ENCODE results near the gene ATP1A2. TPM values are rescaled to one million over a fixed set of nuclear protein-coding genes. Genes with fewer than 3 reads are reported as not detected.
"Not testable (repeated sequence)": the region's sequence is repeated elsewhere in the genome, so short reads cannot be mapped to it uniquely, and the experiment has no call there.

The ATP1A2 gene
- total RNA-seq, 1 donor from 2014 or later: 4.5 TPM

DNA sequence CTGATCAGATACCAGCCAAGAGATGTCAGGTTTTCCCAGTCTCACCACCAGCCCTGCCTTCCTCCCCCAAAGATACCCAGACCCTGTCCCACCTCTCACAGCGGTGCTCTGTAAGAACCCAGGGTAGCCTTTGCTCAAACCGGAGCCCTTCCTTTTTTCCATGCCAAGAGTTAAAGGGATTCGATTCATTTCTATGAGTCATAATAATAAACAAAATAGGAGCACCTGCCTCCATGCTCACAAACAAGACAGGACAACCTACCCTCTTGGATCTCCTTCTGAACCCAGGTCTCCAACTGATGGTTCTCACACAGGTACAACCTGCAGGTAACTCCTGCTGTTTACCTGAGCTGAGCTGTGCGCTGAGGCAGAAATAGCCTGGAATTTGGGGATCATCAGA is 5.9 kb upstream of the ATP1A2 start:
- intact Hi-C loops (cut with DNase I): no loop called here

DNA sequence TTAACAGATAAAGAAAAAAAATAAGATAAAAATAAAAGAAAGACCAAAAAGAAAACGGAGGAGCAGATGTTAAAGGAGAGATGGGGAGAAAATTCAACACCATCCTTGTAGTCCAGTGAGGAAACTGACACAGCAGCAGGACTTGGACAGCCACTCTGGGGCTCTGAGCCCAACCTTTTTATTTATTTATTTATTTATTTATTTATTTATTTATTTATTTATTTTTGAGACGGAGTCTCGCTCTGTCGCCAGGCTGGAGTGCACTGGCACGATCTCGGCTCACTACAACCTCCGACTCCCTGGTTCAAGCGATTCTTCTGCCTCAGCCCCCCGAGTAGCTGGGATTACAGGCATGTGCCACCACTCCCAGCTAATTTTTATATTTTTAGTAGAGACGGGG is 4.1 kb upstream of the ATP1A2 start:
- H3K4me3 ChIP-seq: not testable (repeated sequence)

More for the DNA sequence above, 5.9 kb upstream of the ATP1A2 start:
- H3K9me3 ChIP-seq: no peaks in the 10 kb centered on the region
- TF ChIP-seq, protein P1, sequence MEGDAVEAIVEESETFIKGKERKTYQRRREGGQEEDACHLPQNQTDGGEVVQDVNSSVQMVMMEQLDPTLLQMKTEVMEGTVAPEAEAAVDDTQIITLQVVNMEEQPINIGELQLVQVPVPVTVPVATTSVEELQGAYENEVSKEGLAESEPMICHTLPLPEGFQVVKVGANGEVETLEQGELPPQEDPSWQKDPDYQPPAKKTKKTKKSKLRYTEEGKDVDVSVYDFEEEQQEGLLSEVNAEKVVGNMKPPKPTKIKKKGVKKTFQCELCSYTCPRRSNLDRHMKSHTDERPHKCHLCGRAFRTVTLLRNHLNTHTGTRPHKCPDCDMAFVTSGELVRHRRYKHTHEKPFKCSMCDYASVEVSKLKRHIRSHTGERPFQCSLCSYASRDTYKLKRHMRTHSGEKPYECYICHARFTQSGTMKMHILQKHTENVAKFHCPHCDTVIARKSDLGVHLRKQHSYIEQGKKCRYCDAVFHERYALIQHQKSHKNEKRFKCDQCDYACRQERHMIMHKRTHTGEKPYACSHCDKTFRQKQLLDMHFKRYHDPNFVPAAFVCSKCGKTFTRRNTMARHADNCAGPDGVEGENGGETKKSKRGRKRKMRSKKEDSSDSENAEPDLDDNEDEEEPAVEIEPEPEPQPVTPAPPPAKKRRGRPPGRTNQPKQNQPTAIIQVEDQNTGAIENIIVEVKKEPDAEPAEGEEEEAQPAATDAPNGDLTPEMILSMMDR (IDR thresholded peaks at IDR 0.05): no peak
- H3K27me3 ChIP-seq (ENCODE audit: low read depth): peaks cover 4% of the 10 kb centered on the region
- H3K27ac ChIP-seq: no peak overlapping the region
- no peaks in the 10 kb centered on the region for H3K4me1 ChIP-seq
- H3K36me3 ChIP-seq: no peaks in the 10 kb centered on the region
- H3K4me3 ChIP-seq: no peak overlapping the region
- ATAC-seq (no peak), DNase-seq (no peak)

DNA sequence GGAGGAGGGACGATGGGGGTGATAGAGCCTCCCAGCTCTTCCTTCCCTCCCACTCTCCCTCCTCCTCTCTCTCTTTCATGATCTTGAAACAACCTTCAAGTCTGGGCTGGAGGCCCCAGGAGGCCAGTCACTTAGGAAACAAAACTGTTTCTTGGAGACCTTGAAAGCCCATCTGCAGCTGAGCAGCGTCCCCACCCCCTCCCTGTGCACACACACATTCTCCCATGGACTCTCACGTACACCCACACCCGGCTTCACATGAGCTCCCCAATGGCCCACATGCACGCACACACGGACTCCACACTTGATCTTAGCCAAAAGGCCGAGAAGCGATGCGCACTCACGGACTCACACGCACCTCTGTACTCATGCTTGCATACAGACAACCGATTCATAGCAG is 3.2 kb upstream of the ATP1A2 start:
- Histone ChIP-seq H3K27ac (no peak overlapping the region), H3K27me3 (ENCODE audit: low read depth) (peaks cover 6% of the 10 kb centered on the region), H3K9me3 (no peaks in the 10 kb centered on the region), H3K4me1 (no peaks in the 10 kb centered on the region), H3K36me3 (no peaks in the 10 kb centered on the region), H3K4me3 (no peak overlapping the region)
- ATAC-seq (no peak), DNase-seq (no peak)
- intact Hi-C loops (cut with DNase I): no loop called here
- TF ChIP-seq, protein P1 (IDR thresholded peaks at IDR 0.05): no peak

More for the DNA sequence above, 4.1 kb upstream of the ATP1A2 start:
- intact Hi-C loops (cut with DNase I); DNase-seq; H3K36me3 ChIP-seq; H3K9me3 ChIP-seq; ATAC-seq; H3K27ac ChIP-seq; H3K27me3 ChIP-seq (ENCODE audit: low read depth); H3K4me1 ChIP-seq: not testable (repeated sequence)

DNA sequence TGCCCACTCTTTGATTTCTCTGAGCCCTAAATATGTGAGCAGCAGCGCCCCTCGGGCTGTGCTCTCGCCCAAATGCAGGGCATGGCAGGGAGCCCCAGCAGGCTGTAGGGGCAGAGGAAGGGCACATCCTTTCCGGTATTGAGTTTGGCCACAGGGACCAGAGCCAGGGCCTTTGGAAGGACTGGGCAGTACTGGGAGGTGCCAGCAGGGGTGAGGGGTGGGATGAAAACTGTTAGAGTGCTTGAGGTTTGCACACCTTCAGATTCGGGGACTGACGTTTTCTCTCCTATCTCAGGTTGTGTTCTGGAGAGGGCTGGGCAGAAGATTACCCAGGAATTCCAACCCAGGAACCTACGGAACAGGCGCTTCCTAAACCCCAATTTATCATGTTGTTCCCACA is 2.2 kb upstream of the ATP1A2 start:
- DNase-seq: no peak
- H3K4me1 ChIP-seq: no peaks in the 10 kb centered on the region
- TF ChIP-seq, protein P1 (IDR thresholded peaks at IDR 0.05): no peak
- no peak for ATAC-seq
- H3K36me3 ChIP-seq: no peaks in the 10 kb centered on the region
- H3K27ac ChIP-seq: no peak overlapping the region
- intact Hi-C loops (cut with DNase I): no loop called here
- no peak overlapping the region for H3K4me3 ChIP-seq
- no peaks in the 10 kb centered on the region for H3K9me3 ChIP-seq
- H3K27me3 ChIP-seq (ENCODE audit: low read depth): peaks cover 9% of the 10 kb centered on the region

DNA sequence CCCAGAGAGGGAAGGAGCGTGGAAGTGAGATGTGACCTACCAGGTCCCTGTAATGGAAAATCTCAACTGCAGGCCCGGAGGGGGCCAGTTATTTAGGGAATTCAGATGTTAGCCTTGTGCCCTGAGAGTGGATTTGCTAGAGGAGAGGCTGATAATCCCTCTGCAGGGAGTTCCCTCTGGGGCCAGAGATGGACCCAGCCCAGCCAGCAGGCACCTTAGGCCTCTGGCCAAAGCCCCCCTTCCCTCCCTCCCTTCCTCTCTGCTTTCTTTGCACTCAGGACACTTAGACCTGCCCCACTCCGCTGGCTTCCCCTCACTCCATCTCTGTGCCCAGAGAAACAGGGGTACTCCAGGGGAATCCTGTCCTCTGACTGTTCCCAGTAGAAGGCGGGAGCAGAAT is 1.5 kb upstream of the ATP1A2 start:
- TF ChIP-seq, protein P1 (IDR thresholded peaks at IDR 0.05): no peak
- no peak overlapping the region for H3K27ac ChIP-seq
- H3K27me3 ChIP-seq (ENCODE audit: low read depth): peaks cover 9% of the 10 kb centered on the region
- DNase-seq (no peak), ATAC-seq (no peak)
- intact Hi-C loops (cut with DNase I): no loop called here
- H3K4me1 ChIP-seq: no peaks in the 10 kb centered on the region
- no peak overlapping the region for H3K4me3 ChIP-seq
- H3K9me3 ChIP-seq: no peaks in the 10 kb centered on the region
- no peaks in the 10 kb centered on the region for H3K36me3 ChIP-seq

DNA sequence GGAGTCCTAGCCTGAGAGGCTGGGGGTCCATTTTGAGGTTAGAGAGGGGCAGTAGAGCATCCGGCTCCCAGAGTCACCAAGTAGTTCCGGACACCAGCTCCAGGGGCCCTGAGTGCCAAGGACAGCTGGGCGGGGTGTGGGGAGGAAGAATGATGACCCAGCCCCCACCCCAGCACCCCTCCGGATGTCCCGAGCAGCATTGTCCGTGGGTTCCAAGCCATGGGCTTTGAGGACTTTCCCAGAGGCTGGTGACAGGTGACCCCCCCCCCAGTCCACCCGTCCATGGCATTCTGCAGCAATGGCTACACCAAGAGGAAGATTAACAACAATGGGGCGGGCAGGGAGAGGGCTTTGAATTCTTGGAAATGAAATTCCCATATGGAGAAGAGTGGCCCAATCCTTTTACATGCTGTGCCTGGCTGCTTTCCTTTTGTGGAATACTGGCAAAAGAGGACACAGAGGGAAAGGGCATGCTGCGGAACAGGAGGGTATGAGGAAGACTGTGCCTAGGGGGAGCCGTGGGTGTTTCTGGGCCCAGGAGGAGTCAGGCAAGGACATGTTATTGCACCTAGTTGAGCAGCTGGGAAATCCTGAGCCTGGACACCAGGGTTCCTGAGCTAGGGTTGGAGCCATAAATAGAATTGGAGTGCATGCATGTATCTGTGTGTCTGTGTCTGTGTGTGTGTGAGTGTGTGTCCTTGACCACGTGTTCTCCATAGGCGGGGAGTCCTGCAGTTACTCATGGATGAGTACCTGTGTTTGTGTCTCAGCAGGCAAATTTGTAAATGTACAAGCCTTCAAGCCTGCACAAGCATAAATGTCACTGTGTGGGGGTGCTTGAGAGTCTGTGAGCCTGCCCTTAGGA is 956 bp downstream of the ATP1A2 start:
- ATAC-seq (no peak), DNase-seq (no peak)
- TF ChIP-seq, protein P1 (IDR thresholded peaks at IDR 0.05): no peak
- H3K27me3 ChIP-seq (ENCODE audit: low read depth): peaks cover 5% of the 10 kb centered on the region
- no peak overlapping the region for H3K27ac ChIP-seq
- intact Hi-C loops (cut with DNase I): no loop called here
- H3K36me3 ChIP-seq: no peaks in the 10 kb centered on the region
- H3K4me3 ChIP-seq: peak overlapping the region; percentile 1
- H3K4me1 ChIP-seq: no peaks in the 10 kb centered on the region
- H3K9me3 ChIP-seq: no peaks in the 10 kb centered on the region

Measured in lower lobe of right lung (tissue), 2 donors.